GM18861 (cell line): ENCODE results near the gene DGCR2.
"Not testable (repeated sequence)": the region's sequence is repeated elsewhere in the genome, so short reads cannot be mapped to it uniquely, and the experiment has no call there.

Experiments
- ATAC-seq: cut with Tn5 transposase; IDR thresholded peaks from one replicate; pipeline ENCODE4 v1.9.1; 2021; ENCODE audit not compliant: unreplicated experiment

Gene DGCR2, protein sequence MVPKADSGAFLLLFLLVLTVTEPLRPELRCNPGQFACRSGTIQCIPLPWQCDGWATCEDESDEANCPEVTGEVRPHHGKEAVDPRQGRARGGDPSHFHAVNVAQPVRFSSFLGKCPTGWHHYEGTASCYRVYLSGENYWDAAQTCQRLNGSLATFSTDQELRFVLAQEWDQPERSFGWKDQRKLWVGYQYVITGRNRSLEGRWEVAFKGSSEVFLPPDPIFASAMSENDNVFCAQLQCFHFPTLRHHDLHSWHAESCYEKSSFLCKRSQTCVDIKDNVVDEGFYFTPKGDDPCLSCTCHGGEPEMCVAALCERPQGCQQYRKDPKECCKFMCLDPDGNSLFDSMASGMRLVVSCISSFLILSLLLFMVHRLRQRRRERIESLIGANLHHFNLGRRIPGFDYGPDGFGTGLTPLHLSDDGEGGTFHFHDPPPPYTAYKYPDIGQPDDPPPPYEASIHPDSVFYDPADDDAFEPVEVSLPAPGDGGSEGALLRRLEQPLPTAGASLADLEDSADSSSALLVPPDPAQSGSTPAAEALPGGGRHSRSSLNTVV

DNA sequence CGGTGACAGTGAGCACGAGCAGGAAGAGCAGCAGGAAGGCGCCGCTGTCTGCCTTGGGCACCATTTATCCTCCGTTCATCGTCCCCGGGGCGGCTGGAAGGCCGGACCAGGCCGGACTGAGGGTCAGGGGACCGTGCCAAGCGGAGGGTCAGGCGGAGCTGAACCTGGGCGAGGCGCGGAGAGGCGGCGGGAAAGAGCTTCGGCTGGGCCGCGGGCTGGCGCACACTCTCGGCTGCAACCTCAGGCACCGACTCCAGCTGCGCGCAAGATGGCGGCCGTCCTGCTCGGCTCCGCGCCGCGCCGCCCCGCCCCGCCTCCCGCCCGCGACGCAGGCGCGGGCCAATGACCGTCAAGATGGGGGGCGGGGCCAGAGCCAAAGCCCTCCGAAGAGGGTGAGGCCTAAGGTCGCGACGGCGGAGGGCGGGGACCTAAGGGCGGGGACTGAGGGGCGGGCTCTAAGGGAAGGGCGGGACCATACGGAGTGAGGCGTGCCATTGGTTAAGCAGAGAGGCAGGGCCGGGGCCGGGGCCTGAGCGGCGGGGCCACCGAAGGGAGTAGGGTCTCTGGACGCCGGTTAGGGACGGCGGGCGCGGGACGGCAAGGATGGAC, at the start of gene DGCR2:
TSS of gene DGCR2 (minus strand) at position 270 of the 609 bp plus-strand sequence. CDS start at position 64, 206 bp downstream.
- peak; percentile 70 for ATAC-seq

DNA sequence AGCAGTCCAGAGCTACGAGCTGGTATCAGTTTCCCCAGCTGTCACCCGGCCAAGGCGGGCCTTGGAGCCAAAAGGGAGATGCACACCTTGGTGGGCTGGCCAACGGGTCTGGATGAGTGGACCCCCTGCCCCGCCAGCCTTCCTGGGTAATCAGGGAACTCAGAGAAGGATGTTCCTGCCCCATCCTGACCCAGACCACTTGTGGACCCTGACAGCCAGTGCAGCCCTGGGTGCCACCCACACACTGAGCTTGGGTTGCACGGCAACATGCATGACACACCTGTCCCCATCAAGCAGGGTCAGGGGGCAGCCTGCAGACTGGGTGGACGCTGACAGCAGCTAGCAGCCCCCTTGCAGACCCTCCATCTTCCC, 47.7 kb upstream of the DGCR2 start:
- ATAC-seq: no peak

DNA sequence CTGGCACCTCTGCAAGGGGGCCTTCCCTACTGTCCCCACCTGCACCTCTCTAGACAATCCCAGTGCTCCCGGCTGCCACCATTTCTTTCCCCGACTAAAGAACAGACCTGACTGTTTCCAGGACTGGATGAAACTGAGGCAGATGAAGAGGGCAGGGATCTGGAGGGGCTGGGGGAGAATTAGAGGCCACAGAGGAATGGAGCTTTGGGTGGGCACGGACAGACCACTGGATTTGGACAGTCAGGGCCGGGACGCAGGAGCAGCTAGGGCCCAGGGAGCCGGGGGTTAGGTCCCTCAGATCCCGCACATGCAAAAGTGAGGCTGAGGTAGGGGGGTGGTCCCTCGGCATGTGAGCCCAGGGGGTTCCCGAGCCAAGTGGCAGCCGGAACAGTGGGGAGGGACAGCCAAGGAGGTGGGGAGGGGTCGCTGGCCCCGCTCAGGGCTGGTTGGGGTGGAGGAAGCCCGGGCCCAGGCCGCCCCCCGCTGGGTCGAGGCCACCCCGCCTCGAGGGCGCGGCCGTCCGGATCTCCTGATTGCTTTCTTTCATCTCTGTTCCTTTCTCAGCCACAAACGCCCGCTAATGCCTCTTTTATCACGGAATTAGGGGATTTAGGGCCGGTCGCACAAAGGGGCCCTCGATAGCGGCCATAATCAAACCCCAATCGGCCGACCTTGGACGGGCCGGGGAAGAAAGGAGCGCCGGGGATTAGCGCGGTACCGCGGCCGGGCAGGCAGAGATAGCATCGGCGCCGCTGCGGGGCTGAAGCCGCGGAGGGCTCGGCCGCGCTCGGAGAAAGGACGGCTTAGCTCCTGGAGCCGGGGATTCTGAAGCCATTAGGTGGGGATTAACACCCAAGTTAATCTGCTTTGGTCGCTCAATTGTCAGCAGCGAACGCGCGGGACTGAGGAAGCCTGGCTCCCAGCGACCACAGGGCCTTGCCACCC, 47.1 kb upstream of the DGCR2 start:
- no peak for ATAC-seq

DNA sequence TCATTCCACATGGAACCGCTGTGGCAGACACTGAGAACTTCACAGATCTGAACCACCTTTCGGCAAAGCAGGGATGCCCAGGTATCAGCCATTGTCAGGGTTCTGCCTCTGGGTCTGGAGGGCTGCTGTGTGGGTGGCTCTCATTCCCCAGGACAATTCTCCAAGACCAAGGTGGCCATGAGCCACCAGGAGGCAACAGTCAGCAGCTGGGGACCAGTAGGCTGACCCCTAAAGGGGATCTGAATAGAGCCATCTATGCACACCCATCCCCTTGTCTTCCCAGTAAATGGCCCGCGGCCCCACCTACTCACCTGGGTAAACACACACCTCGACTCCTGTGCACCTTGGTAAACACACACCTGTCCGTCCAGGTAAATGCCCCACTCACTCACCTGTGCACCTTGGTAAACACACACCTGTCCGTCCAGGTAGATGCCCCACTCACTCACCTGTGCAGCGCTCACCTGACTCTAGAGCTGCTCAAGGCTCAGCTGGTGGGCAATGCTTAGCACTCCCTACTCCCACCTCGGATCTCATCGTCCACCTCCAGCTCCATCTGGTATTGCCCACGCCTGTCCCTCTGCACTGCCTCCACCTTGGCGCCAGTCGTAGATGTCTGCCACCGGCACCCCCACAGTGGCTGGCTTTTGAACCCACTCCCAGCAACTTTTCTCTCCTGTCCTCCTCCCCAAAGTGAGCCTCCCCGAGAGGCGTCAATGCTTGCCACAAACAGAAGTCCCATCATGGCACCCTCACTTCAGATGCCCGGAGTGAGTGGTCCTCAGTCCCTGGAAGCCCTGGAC, 46.1 kb upstream of the DGCR2 start:
- ATAC-seq: no peak

DNA sequence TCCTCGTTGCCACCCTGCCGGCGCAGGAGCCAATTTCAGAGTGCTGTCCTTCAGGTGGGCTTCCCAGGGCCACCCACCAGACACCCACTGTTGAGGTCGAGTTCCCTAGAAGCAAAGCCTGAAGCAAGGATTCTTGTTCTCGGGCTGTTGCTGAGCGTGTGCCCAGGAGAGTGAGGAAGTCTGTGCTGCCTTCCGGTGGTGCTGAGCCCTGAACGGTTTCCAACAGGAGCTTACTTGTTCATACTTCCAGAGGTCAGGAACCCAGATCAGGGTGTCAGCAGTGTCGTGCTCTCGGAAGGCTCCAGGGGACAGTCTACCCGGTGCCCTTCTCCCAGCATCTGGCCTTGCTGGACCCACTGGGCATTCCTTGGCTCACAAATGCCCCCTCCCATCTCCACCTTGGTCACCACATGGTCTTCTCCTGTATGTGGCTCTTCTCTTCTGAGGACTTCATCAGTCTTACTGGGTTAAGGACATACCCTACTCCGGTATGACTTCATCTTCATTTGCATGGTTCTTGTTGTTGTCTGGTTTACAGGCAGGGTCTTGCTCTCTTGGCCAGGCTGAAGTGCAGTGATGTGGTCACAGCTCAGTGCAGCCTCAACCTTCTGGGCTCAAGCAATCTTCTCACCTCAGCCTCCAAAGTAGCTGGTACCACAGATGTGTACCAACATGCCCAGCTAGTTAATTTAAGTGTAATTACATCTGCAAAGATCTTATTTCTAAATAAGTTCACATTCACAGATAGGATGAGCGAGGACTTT, 45.1 kb upstream of the DGCR2 start:
- ATAC-seq: no peak

GRCh38 chr22:19166421-19166820, 44.2 kb upstream of the DGCR2 start:
- no peak for ATAC-seq

- no peak for ATAC-seq
Measured at GRCh38 chr22:19164425-19164824, 42.2 kb upstream of the DGCR2 start.

DNA sequence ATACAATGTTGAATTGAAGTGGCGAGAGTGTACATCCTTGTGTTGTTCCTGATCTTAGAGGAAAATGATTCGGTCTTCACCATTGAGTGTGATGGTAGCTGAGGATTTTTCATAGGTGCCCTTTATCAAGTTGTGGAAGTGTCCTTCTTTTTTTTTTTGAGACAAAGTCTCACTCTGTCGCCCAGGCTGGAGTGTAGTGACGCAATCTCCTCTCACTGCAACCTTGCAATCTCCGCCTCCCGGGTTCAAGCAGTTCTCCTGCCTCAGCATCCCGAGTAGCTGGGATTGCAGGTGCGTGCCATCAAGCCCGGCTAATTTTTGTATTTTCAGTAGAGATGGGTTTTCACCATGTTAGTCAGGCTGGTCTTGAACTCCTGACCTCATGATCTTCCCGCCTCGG, 36.4 kb upstream of the DGCR2 start:
- not testable (repeated sequence) for ATAC-seq

GRCh38 chr22:19156109-19156508, 33.9 kb upstream of the DGCR2 start:
- ATAC-seq: not testable (repeated sequence)

DNA sequence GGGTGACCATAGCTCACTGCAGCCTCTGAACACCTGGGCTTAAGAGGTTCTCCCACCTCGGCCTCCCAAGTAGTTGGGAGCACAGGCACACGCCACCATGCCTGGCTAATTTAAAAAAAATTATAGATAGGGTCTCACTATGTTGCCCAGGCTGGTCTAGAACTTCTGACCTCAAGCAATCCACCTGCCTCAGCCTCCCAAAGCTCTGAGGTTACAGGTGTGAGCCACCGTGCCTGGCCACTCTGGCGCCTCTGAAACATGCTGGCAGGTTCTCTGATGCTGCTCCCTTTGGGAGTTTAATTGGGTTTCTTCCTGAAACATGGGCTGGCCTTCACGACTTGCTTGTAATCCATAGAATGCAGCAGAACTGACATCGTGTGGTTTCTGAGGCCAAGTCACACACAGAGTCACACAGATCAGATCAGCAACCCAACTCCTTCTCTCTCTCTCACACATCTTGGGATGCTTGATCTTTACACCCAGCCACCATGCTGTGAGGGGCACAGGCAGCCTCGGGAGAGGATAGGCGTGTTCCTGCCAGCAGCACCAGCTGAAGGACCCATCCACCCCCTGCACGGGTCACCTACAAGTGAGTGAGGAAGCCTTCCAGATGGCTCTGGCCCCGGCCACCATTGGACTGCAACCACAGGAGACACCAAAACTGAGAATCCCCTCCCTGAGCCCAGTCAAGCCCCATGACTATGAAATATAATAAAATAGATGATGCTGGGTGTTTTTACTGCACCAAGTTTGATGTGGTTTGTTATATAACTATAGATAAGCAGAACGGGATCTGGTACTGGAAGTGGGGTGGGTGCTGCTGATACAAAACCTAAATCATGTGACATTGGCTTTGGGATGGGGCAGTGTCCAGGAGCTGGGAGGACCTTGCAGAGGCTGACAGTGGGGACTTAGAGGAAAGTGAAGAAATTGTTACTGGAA, 31.0 kb upstream of the DGCR2 start:
- no peak for ATAC-seq

DNA sequence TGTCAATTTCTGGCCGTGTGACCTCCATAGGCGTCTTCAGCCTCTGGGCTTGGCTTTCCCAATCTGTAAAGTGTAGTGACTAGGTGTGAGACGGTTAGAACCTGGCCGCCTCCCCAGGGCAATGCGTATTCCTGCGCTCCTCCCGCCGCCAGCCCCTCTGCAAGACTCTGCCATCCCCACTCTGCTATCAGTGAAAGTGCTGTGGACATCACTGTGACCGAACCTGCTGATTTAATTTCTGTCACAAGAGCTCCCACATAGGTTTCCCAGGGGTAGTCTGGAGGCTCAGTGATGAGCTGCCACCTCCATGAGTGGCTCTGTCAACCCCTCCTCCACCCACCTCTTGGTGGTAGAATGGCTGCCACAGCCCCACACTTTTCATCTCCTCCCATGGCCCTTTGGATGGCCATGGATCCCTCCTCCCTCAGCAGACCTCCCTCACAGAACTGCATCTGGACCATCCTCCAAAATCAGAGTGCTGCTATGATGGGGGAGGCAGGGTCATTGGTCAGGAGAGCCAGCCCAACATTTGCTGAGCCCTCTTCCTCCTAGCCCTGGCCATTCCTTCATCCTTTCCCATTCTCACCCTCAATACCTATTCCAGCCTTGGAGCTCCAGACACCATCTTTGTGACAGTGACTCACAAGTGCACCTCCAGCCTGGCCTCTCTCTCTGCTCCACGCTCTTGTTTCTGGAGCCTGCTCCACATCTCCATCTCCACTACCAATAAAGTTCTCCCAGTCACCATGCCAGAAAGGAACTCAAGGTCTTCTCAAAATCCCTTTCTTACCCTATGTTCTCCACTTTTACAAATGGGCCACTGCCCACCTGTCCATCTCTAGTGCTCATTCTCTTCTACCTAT, 29.3 kb upstream of the DGCR2 start:
- ATAC-seq: no peak

DNA sequence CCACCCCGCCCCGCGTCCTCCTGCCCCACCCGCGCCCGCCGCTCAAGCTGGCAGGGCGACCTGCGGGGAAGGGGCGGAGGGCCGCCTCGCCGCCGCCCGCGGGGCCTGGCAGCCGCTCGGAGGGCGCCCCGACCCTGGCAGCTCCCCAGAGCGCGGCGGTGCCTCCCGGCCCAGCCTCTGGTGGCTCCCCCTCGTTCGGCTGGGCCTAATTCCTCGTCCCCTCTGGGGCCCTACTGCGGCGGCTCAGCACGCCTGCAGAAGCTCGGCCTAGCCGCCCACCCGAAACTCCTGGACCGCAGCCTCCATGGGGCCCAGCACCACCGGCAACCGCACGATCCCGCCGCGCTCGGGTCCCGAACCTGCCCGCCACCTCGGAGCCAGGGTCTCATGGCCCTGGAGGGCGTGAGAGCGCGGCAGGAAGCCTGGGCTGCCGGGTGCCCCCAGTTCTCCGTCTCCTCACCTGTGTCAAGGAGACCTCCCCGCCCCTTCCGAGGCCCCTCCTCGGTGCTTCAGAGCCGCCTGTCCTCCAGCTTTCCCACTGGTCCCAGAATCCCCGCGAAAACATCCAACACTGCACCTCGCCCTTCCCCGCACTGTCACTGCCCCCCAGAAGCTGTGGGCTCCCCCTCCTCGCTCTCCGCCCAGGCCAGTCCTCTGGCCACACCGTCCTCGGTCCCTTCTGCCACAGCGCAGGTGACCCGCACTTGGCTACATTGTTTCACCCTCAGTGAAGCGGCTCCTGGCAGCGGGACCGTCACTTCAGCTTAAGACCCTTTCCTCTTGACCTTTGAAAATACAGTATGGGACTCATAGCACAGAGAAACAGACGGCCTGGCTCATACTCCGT, 28.5 kb upstream of the DGCR2 start:
- no peak for ATAC-seq

GRCh38 chr22:19149991-19150390, 27.8 kb upstream of the DGCR2 start, which contains the start of gene GSC2:
TSS of gene GSC2 (minus strand) at chr22:19150292. CDS start at chr22:19150283, 9 bp downstream.
- ATAC-seq: no peak

DNA sequence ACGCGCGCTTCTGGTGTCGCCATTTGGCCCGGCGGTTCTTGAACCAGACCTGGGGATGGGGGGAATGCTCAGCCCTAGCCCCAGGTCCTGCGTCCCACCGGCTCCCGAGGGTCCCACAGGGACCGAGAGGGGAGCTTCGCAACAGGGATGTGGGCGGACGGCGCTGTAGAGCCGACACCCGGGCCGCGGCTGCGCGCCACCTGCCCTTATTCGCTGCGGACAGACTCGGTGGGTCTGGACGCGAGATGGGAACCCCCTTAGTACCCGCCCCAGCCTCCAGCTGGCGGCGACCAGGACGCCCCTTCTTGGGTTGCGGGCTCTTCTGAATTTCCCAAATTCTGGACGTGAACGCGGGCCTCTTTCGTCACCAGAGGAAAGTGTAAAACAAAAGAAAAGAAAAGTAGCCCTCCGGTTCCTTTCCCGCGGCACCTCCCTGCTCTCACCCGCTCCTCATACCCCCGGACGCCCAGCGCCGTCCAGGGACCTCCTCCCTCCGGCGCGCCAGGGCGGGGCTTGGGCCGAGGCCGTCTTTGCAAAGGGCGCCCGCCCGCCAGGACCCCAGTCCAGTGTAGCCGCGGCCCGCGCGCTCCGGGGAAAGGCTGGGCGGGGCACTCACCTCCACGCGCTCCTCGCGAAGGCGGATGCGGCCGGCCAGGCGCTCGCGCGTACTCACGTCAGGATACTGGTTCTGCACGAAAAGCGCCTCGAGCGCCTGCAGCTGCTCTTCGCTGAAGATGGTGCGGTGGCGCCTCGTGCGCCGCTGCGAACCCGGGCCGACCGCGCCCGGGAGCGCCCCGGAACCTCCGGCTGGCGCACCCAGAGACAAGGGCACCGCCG, 27.1 kb upstream of the DGCR2 start:
- no peak for ATAC-seq

GRCh38 chr22:19148417-19149046, 26.3 kb upstream of the DGCR2 start:
- no peak for ATAC-seq
